SKM-1 (cell line): Measurements from ENCODE around the gene CEMIP.
A peak's percentile ranks its signal among the peaks of the same experiment; 100 is the strongest.

ENCODE experiments used
- DNase-seq: peaks from one replicate; lab custom pipeline; 2025; ENCODE audit not compliant: unreplicated experiment; lab: John Stamatoyannopoulos, UW

The CEMIP gene

GRCh38 chr15:81000144-81000623, 221.0 kb downstream of the CEMIP start:
- DNase-seq = no peak

GRCh38 chr15:81000624-81001151, 221.5 kb downstream of the CEMIP start, which contains the start of gene TLNRD1:
Gene TLNRD1 (plus strand): TSS chr15:81000923. CDS start chr15:81002272, 1,349 bp downstream.
- peak; percentile 83 for DNase-seq
